K562 (cell line): ENCODE data around the gene DKK3. TPM values are rescaled to one million over a fixed set of nuclear protein-coding genes. Genes with fewer than 3 reads are reported as not detected.

Source experiments
- ATAC-seq: fragments of 200-7000 bp; cut with Tn5 transposase; 3 replicates; pipeline ENCODE4 v1.9.1; 2020; ENCODE audit warnings: moderate library complexity
- BruUV-seq: library from RNA; stranded (reverse); fragments of 400-500 nt; replicated peaks from 2 replicates; lab custom pipeline; 2021; lab: Mats Ljungman, UMichigan
- CTCF ChIA-PET: fragments of 300-600 bp; formaldehyde crosslinking; extraction: SDS; loops from one replicate; lab custom pipeline; 2021; ENCODE audit warnings: low intra/inter-chr PET ratio; lab: Yijun Ruan, JAX
- POLR2A ChIA-PET: fragments of 300-600, 350-650 bp; sonication (Branson Sonifier 250); formaldehyde crosslinking; extraction: SDS; loops from one replicate; lab custom pipeline; 2021; ENCODE audit warnings: antibody characterized with exemption, inconsistent platforms; lab: Yijun Ruan, JAX
- DNase-seq, 4 experiments: peaks; one replicate each; pipeline versions ENCODE4 v3.0.0 to v3.0.0-alpha.2; 2011 to 2018; ENCODE audit warnings: low spot score in 3 of 4, mixed read lengths in 3 of 4; ENCODE audit errors: extremely low read depth in 1 of 4
- FAIRE-seq: peaks from 2 replicates; lab custom pipeline; 2011; peaks lifted over from hg19 to GRCh38; lab: Jason Lieb, UNC
- H2AFZ ChIP-seq: 2 replicates; pipeline ENCODE4 v1.6.0; 2011; ENCODE audit warnings: low read depth, low read length, control low read depth, inconsistent platforms
- H3K27ac ChIP-seq: fragments of 200-600 bp; 3 replicates; pipeline ENCODE4 v1.8.0; 2011; ENCODE audit warnings: low read depth, mild to moderate bottlenecking, control low read depth, inconsistent platforms, low read length, moderate library complexity, mixed read lengths; ENCODE audit errors: extremely low read depth
- H3K27me3 ChIP-seq, 2 experiments: fragments of 300-600 bp in 1 of 2; 2 replicates in 1 of 2; 3 replicates in 1 of 2; pipeline versions ENCODE4 v1.6.0 to v1.8.0; 2011; ENCODE audit warnings: inconsistent platforms in 2 of 2, low read length in 2 of 2, mild to moderate bottlenecking in 1 of 2, mixed read lengths in 1 of 2, moderate library complexity in 1 of 2; ENCODE audit not compliant: control insufficient read depth in 2 of 2, insufficient read depth in 2 of 2
- H3K36me3 ChIP-seq: fragments of 300-600 bp; 3 replicates; pipeline ENCODE4 v1.8.0; 2011; ENCODE audit warnings: mild to moderate bottlenecking, low read length, inconsistent platforms; ENCODE audit not compliant: control insufficient read depth, insufficient read depth
- H3K4me1 ChIP-seq, 2 experiments: fragments of 200-600 bp in 1 of 2; replicated peaks in 1 of 2; 2 replicates in 1 of 2; 3 replicates in 1 of 2; pipeline versions ENCODE4 v1.5.1 to v1.8.0; 2011; ENCODE audit warnings: inconsistent platforms in 2 of 2, low read length in 2 of 2, mild to moderate bottlenecking in 1 of 2, mixed read lengths in 1 of 2, moderate library complexity in 1 of 2; ENCODE audit not compliant: control insufficient read depth in 2 of 2, insufficient read depth in 2 of 2
- H3K4me2 ChIP-seq: 2 replicates; pipeline ENCODE4 v1.6.1; 2011; ENCODE audit warnings: low read length, control low read depth, inconsistent platforms, mixed read lengths; ENCODE audit not compliant: insufficient read depth
- H3K4me3 ChIP-seq: fragments of 200-600 bp; sonication (generic), shearing (Covaris generic); 2 replicates; pipeline ENCODE4 v1.5.1; 2016; ENCODE audit warnings: control low read depth, inconsistent platforms
- H3K79me2 ChIP-seq: fragments of 200-600 bp; 3 replicates; pipeline ENCODE4 v1.8.0; 2011; ENCODE audit warnings: low read length, inconsistent platforms; ENCODE audit not compliant: control insufficient read depth, insufficient read depth
- H3K9ac ChIP-seq, 2 experiments: 2 replicates each; pipeline versions ENCODE4 v1.6.0 to v1.6.1; 2011; ENCODE audit warnings: low read depth in 2 of 2, low read length in 2 of 2, control low read depth in 1 of 2, inconsistent platforms in 1 of 2, mild to moderate bottlenecking in 1 of 2, mixed read lengths in 1 of 2; ENCODE audit not compliant: insufficient read depth in 1 of 2
- H3K9me1 ChIP-seq: one replicate; pipeline ENCODE4 v1.6.0; 2011; ENCODE audit warnings: inconsistent platforms, mild to moderate bottlenecking, low read length, moderate library complexity; ENCODE audit not compliant: control insufficient read depth, insufficient read depth
- H3K9me3 ChIP-seq: replicated peaks from 2 replicates; pipeline ENCODE4 v1.5.1; 2011; ENCODE audit warnings: low read depth, low read length, inconsistent platforms; ENCODE audit not compliant: control insufficient read depth, insufficient read depth
- H4K20me1 ChIP-seq: replicated peaks from 2 replicates; pipeline ENCODE4 v1.6.1; 2011; ENCODE audit warnings: low read length, inconsistent platforms, mixed read lengths; ENCODE audit not compliant: control insufficient read depth, insufficient read depth
- ELK3 ChIP-seq: fragments of 450-650 bp; formaldehyde crosslinking; IDR thresholded peaks from 2 replicates; pipeline ENCODE4 v1.4.0; 2020; ENCODE audit warnings: mild to moderate bottlenecking
- HDGF ChIP-seq: fragments of 450-650 bp; IDR thresholded peaks from 2 replicates; pipeline ENCODE4 v1.6.1; 2016
- JUN ChIP-seq, 2 experiments: sonication (generic) in 1 of 2; formaldehyde crosslinking in 1 of 2; IDR thresholded peaks; 2 replicates each; pipeline versions ENCODE4 v1.6.1 to v1.8.0; 2012 to 2022; ENCODE audit warnings: borderline replicate concordance in 2 of 2, mild to moderate bottlenecking in 2 of 2, improper control_type of control experiment in 1 of 2, low read depth in 1 of 2, low read length in 1 of 2, missing genetic modification reagents in 1 of 2
- SAFB2 ChIP-seq: fragments of 200-400 bp; formaldehyde crosslinking; IDR thresholded peaks from 2 replicates; pipeline ENCODE4 v1.6.1; 2018; ENCODE audit warnings: borderline replicate concordance, low read length, low read depth, moderate library complexity; ENCODE audit not compliant: severe bottlenecking
- ZNF23 ChIP-seq: fragments of 250-450 bp; sonication (Bioruptor Pico); IDR thresholded peaks from 2 replicates; pipeline ENCODE4 v1.4.0; 2020; ENCODE audit warnings: mild to moderate bottlenecking
- ZNF445 ChIP-seq: fragments of 250-450 bp; sonication (Bioruptor Pico); IDR thresholded peaks from 2 replicates; pipeline ENCODE4 v1.4.0; 2020; ENCODE audit warnings: low read depth, mild to moderate bottlenecking, moderate library complexity
- ZNF764 ChIP-seq: fragments of 250-450 bp; sonication (Bioruptor Pico); IDR thresholded peaks from 2 replicates; pipeline ENCODE4 v1.4.0; 2020; ENCODE audit warnings: low read depth, mild to moderate bottlenecking, moderate library complexity
- WGBS: fragments of 100-300 bp; shearing (Covaris generic); methylation state at CpG from one replicate; pipeline ENCODE4 v1.1.6; 2016; ENCODE audit warnings: low coverage, mixed read lengths; ENCODE audit not compliant: insufficient coverage; ENCODE audit errors: missing lambda C conversion rate; 5-methylcytosine and 5-hydroxymethylcytosine counted together
- in situ Hi-C: fragments of 300-500 bp; cut with MboI; formaldehyde crosslinking; loops from 4 replicates; pipeline ENCODE4 v1.15.0; 2018; ENCODE audit warnings: inconsistent platforms, mixed read lengths
- intact Hi-C: fragments of 100-400 bp; cut with micrococcal nuclease; formaldehyde crosslinking; loops from 2 replicates; pipeline ENCODE4 v1.14.2; 2022
- polyA plus RNA-seq, 8 experiments: library from polyadenylated mRNA; depleted of rRNA in 4 of 8; stranded (reverse) in 5 of 8; unstranded in 3 of 8; fragments of >200 nt; fragmentation: Nextera tagmentation in 2 of 8; fragmentation: Illumina TruSeq in 1 of 8; extraction: Ambion mirVana in 2 of 8; extraction: Trizol in 1 of 8; gene quantifications; 2 replicates each; pipeline versions ENCODE4 v1.2.1 to v1.2.3, GENCODE V29; 2011 to 2014; ENCODE audit warnings: inconsistent platforms in 1 of 8, missing spikeins in 1 of 8
- total RNA-seq, 7 experiments: library from RNA; depleted of rRNA in 6 of 7; stranded (reverse); fragments of >200 nt in 6 of 7; fragmentation: Illumina TruSeq in 2 of 7; extraction: Trizol in 2 of 7; gene quantifications; 2 replicates each; pipeline versions ENCODE4 v1.2.1 to v1.2.3, GENCODE V29; 2011 to 2021; ENCODE audit warnings: low replicate concordance in 1 of 7

Gene DKK3
- total and polyA plus RNA-seq, 9 of the 15 experiments (the other 6 are each of a cell fraction or from before 2014, with no cell fraction given), result 0.14 to 0.85 (median 0.38) TPM; not detected in 6

- WGBS, result 0% methylated on average over 3 of the region's 3 CpGs
- CTCF ChIA-PET, result no interaction called here
- no peaks in the 10 kb centered on the region for H3K79me2 ChIP-seq
- POLR2A ChIA-PET, result no interaction called here
- intact Hi-C loops, result no loop called here
- H3K27ac ChIP-seq, result no peak overlapping the region
- H3K4me1 ChIP-seq, result peaks cover 7 to 14% of the 10 kb centered on the region in 2 experiments; a peak in 4 of 5 replicates
- no peak overlapping the region for H3K4me3 ChIP-seq
- no peak for FAIRE-seq
- DNase-seq, result no peak
- no peaks in the 10 kb centered on the region for H3K9me1 ChIP-seq
- no peak overlapping the region for H2AFZ ChIP-seq
- H3K9ac ChIP-seq, result no peak overlapping the region
- H3K4me2 ChIP-seq, result no peak overlapping the region
- peaks cover 15 to 16% of the 10 kb centered on the region in 2 experiments; a peak in 4 of 5 replicates for H3K27me3 ChIP-seq
- in situ Hi-C loops, result no loop called here
- ATAC-seq, result no peak
- no TSS peak for BruUV-seq
- TF ChIP-seq ZNF23 (CRISPR knock-in tag) (no peak), JUN (IDR thresholded peaks at IDR 0.05; ENCODE audit: borderline replicate concordance, low read depth, low read length) (no peak), JUN (CRISPR knock-in tag; IDR thresholded peaks at IDR 0.05; ENCODE audit: borderline replicate concordance) (no peak), ELK3 (CRISPR knock-in tag) (no peak), ZNF445 (CRISPR knock-in tag) (no peak), SAFB2 (no peak), ZNF764 (CRISPR knock-in tag) (no peak), HDGF (no peak)
- no peaks in the 10 kb centered on the region for H4K20me1 ChIP-seq
- no peaks in the 10 kb centered on the region for H3K36me3 ChIP-seq
- H3K9me3 ChIP-seq, result no peaks in the 10 kb centered on the region
Observed at GRCh38 chr11:12013781-12014180, 5.4 kb upstream of the DKK3 start.
